Lung (tissue), 12 donors: ENCODE data around the gene REC8. TPM values are rescaled to one million over a fixed set of nuclear protein-coding genes. Genes with fewer than 3 reads are reported as not detected.

Experiments
- ATAC-seq: fragments of 200-7000 bp; cut with Tn5 transposase; one replicate; pipeline ENCODE4 v1.9.1; 2020; ENCODE audit warnings: moderate number of reproducible peaks; ENCODE audit not compliant: insufficient read depth, low FRiP score
- DNase-seq, 3 donors: peaks; one replicate each; pipeline ENCODE4 v3.0.0-alpha.2; 2013 to 2017
- H3K27ac ChIP-seq, 2 donors: one replicate each; pipeline ENCODE4 v1.5.1; 2013; ENCODE audit warnings: mild to moderate bottlenecking in 2 of 2, moderate library complexity in 2 of 2, control low read depth in 1 of 2, inconsistent platforms in 1 of 2, low read depth in 1 of 2, low read length in 1 of 2
- H3K27me3 ChIP-seq, 3 donors: one replicate each; pipeline ENCODE4 v1.5.1; 2013; ENCODE audit warnings: low read length in 2 of 3; ENCODE audit not compliant: control insufficient read depth in 3 of 3, insufficient read depth in 3 of 3
- H3K36me3 ChIP-seq, 4 donors: one replicate each; pipeline ENCODE4 v1.5.1; 2013; ENCODE audit warnings: low read length in 4 of 4, mild to moderate bottlenecking in 1 of 4, moderate library complexity in 1 of 4; ENCODE audit not compliant: control insufficient read depth in 4 of 4, insufficient read depth in 4 of 4
- H3K4me1 ChIP-seq, 5 donors: one replicate each; pipeline ENCODE4 v1.5.1; 2013; ENCODE audit warnings: low read length in 5 of 5, mild to moderate bottlenecking in 2 of 5, moderate library complexity in 1 of 5; ENCODE audit not compliant: control insufficient read depth in 5 of 5, insufficient read depth in 5 of 5
- H3K4me3 ChIP-seq: one replicate; pipeline ENCODE4 v1.5.1; 2013; ENCODE audit warnings: mild to moderate bottlenecking, control low read depth, moderate library complexity
- H3K9ac ChIP-seq, 2 donors: one replicate each; pipeline ENCODE4 v1.5.1; 2013; ENCODE audit warnings: low read length in 2 of 2, control low read depth in 1 of 2; ENCODE audit not compliant: insufficient read depth in 1 of 2
- H3K9me3 ChIP-seq, 4 donors: one replicate each; pipeline ENCODE4 v1.5.1; 2013; ENCODE audit warnings: low read length in 3 of 4, mild to moderate bottlenecking in 1 of 4, moderate library complexity in 1 of 4; ENCODE audit not compliant: control insufficient read depth in 4 of 4, insufficient read depth in 3 of 4
- CTCF ChIP-seq: IDR thresholded peaks from 2 replicates; pipeline ENCODE4 v1.5.1; 2012; ENCODE audit warnings: mild to moderate bottlenecking; ENCODE audit errors: control extremely low read depth, extremely low read depth
- WGBS, 2 donors: extraction: QIAGEN DNeasy Blood & Tissue Kit; methylation state at CpG; one replicate each; pipeline ENCODE4 v1.1.7; 2013; 5-methylcytosine and 5-hydroxymethylcytosine counted together
- polyA plus RNA-seq, 2 donors: library from polyadenylated mRNA; stranded (reverse); fragments of 200-250 nt; gene quantifications; one replicate each; pipeline ENCODE4 v1.2.1, GENCODE V29; 2013
- total RNA-seq, 2 donors: library from RNA; depleted of rRNA in 1 of 2; stranded (reverse); fragments of >200 nt in 1 of 2; gene quantifications; one replicate each; pipeline ENCODE4 v1.2.1, GENCODE V29; 2014 to 2021
- donor health status: control.
- donor health status: control.
- donor health status: Bipolar disorder and iron deficiency.
- donor health status: healthy.
- donor health status: DM: yes; HTN: yes; CAD: no.

REC8 gene
- total and polyA plus RNA-seq, 4 donors, result 13.3 to 48.1 (median 29.5) TPM

- Histone ChIP-seq H3K36me3 (peaks cover 18 to 44% (median 24%) of the 10 kb centered on the region in 4 donors), H3K27ac (no peak overlapping the region), H3K4me1 (no peaks in the 10 kb centered on the region), H3K27me3 (no peaks in the 10 kb centered on the region), H3K4me3 (no peak overlapping the region), H3K9me3 (no peaks in the 10 kb centered on the region), H3K9ac (no peak overlapping the region)
- no peak for DNase-seq
- TF ChIP-seq CTCF, result no peak
- 87 to 91% methylated on average over 9 of the region's 9 CpGs for WGBS, 2 donors
- ATAC-seq, result no peak
Measured at GRCh38 chr14:24123424-24124417, 48.2 kb upstream of the REC8 start.

GRCh38 chr14:24126939-24127338, 44.9 kb upstream of the REC8 start:
- Histone ChIP-seq H3K27ac (no peak overlapping the region), H3K27me3 (no peaks in the 10 kb centered on the region), H3K9me3 (no peaks in the 10 kb centered on the region), H3K9ac (no peak overlapping the region), H3K4me3 (no peak overlapping the region), H3K4me1 (peaks cover 0 to 5% (median 4%) of the 10 kb centered on the region in 5 donors), H3K36me3 (peaks cover 3 to 17% (median 7%) of the 10 kb centered on the region in 4 donors)
- DNase-seq, result no peak
- no peak for TF ChIP-seq CTCF
- no peak for ATAC-seq

GRCh38 chr14:24127673-24128072, 44.2 kb upstream of the REC8 start:
- no peak for DNase-seq
- H3K27me3 ChIP-seq, result no peaks in the 10 kb centered on the region
- no peak for ATAC-seq
- H3K9ac ChIP-seq, result no peak overlapping the region
- H3K4me3 ChIP-seq, result no peak overlapping the region
- WGBS, 2 donors, result 93 to 94% methylated on average over 2 of the region's 2 CpGs
- no peaks in the 10 kb centered on the region for H3K9me3 ChIP-seq
- H3K4me1 ChIP-seq, result peaks cover 0 to 5% (median 4%) of the 10 kb centered on the region in 5 donors
- H3K36me3 ChIP-seq, result peaks cover 0 to 14% (median 5%) of the 10 kb centered on the region in 4 donors
- H3K27ac ChIP-seq, result no peak overlapping the region
- no peak for TF ChIP-seq CTCF
